ENCODE measurements around the gene PIK3R5. TPM values are rescaled to one million over a fixed set of nuclear protein-coding genes. Genes with fewer than 3 reads are reported as not detected.
"Not testable (repeated sequence)": the region's sequence is repeated elsewhere in the genome, so short reads cannot be mapped to it uniquely, and the experiment has no call there.

Gene PIK3R5
- total RNA-seq, 2 donors from 2014 or later: 47.2 to 78.6 TPM

DNA sequence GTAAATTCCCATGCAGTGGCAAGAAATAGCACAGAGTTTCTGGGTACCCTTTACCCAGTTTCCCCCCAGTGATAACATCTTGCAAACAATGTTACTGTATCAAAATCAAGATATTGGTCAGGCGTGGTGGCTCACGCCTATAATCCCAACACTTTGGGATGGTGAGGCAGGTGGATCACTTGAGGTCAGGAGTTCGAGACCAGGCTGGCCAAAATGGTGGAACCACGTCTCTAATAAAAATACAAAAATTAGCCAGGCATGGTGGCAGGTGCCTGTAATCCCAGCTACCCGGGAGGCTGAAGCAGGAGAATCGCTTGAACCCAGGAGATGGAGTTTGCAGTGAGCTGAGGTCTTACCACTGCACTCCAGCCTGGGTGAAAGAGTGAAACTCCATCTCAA, 109.3 kb downstream of the PIK3R5 start:
- Mint-ChIP-seq H3K4me1 (peaks cover 27% of the 10 kb centered on the region), H3K4me3 (peak overlapping the region; percentile 35), H3K27ac (peak overlapping the region; percentile 85)
- not testable (repeated sequence) for H3K9me3 Mint-ChIP-seq; H3K27me3 Mint-ChIP-seq; ATAC-seq (replicated peaks); H3K36me3 Mint-ChIP-seq (ENCODE audit: low read depth)

DNA sequence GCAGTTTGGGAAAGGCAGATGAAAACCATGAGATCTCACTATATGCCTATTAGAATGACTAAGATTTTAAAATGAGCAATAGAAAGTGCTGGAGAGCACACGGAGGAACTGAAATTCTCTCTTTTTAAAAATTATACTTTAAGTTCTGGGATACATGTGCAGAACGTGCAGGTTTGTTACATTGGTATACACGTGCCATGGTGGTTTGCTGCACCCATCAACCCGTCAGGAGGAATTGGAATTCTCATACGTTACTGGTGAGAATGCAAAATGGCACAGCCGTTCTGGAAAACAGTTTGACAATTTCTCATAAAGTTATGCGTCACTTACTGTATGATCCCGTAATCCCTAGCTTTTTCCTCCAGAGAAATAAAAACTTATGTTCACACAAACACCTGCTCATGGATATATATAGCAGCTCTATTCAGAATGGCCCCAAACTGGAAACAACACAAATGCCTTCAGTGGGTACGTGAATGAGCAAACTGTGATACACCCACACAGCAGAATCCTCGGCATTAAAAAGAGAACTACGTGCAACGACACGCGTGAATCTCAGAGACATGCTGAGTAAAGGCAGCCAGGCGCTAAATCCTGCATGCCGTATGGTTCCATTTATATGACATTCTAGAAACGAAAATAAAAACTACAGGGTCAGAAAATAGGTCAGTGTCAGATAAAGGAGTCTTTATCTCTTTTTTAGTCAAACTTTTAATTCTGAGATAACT, 109.9 kb downstream of the PIK3R5 start:
- Mint-ChIP-seq H3K4me3 (peak overlapping the region; percentile 35), H3K27me3 (peaks cover 5% of the 10 kb centered on the region), H3K36me3 (ENCODE audit: low read depth) (peaks cover 5% of the 10 kb centered on the region), H3K4me1 (peaks cover 27% of the 10 kb centered on the region), H3K9me3 (no peaks in the 10 kb centered on the region), H3K27ac (peak overlapping the region; percentile 85)
- peak; percentile 54 for ATAC-seq (replicated peaks)

DNA sequence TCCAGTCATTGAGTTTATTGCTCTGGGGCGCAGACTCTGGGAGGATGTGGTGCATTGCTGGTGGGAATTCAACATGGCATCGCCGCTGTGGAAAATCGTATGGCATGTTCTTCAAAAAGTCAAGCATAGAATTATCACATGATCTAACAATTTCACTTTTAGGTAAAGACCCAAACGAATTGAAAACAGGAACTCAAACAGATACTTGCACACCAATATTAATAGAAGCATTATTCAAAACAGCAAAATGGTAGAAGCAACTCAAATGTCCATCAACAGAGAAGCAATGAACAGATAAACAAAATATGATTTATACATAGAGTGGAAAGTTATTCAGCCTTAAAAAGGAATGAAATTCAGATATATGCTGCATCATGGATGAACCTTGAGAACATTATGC, 113.9 kb downstream of the PIK3R5 start:
- Mint-ChIP-seq H3K9me3 (no peaks in the 10 kb centered on the region), H3K4me1 (peaks cover 2% of the 10 kb centered on the region), H3K27ac (no peak overlapping the region), H3K27me3 (peaks cover 5% of the 10 kb centered on the region), H3K4me3 (no peak overlapping the region), H3K36me3 (ENCODE audit: low read depth) (no peaks in the 10 kb centered on the region)
- no peak for ATAC-seq (replicated peaks)

DNA sequence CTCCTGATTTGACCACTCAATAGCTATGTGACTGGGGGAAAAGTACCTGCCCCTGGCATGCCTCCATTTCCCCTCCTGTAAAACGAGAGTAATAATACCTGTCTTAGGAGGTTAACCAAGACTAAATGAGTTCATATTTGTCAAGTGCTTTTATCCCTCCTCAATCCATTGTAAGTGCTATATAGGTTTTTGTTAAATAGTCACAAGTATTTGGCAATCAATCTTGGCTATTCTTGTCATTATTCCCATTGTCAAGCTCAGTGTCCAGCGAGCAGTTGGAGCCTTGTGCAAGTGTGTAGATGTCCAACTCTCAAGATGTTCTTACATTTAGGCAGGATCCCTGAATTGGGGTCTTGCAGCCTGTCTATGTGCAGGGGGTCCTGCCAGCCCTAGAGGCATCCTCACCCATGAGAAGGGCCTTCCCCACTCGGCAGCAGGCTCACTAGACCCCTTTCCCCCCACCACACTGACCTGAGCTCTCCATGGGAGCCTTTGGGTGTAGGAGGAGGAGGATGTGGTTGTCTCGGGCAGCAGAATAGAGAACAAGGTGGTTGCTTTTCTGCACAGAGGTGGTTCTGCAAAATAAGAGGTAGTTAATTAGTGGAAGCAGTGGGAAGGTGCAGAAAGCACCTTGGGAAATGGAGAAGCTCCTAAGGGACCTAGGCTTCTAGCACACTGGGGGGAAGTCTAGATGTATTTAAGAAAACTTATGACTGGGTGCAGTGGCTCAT, 116.0 kb downstream of the PIK3R5 start:
- peaks cover 5% of the 10 kb centered on the region for H3K27me3 Mint-ChIP-seq
- no peak overlapping the region for H3K4me3 Mint-ChIP-seq
- H3K27ac Mint-ChIP-seq: no peak overlapping the region
- ATAC-seq (replicated peaks): no peak
- H3K4me1 Mint-ChIP-seq: no peaks in the 10 kb centered on the region
- no peaks in the 10 kb centered on the region for H3K9me3 Mint-ChIP-seq
- no peaks in the 10 kb centered on the region for H3K36me3 Mint-ChIP-seq (ENCODE audit: low read depth)

DNA sequence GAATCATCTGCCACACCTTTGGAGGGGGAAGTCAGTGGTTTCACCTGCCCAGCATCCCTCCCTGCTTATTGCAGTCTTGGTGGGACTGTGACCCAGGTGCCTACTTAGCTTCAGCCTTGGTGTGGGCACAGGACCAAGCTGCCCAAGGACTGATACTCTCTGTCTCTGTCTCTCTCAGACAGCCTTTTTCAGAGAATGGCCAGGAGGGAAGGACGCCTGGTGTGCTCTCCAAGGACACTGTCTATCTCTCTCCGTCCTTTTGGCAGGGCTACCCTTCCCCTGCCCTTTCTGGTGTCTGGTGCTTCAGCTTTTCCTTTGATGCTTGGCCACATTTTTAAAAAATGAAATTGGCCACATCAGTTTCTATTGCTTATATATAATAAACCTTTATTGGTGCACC, 117.6 kb downstream of the PIK3R5 start:
- no peak for ATAC-seq (replicated peaks)
- Mint-ChIP-seq H3K9me3 (no peaks in the 10 kb centered on the region), H3K4me1 (no peaks in the 10 kb centered on the region), H3K36me3 (ENCODE audit: low read depth) (no peaks in the 10 kb centered on the region), H3K27me3 (peaks cover 5% of the 10 kb centered on the region), H3K27ac (no peak overlapping the region), H3K4me3 (no peak overlapping the region)

DNA sequence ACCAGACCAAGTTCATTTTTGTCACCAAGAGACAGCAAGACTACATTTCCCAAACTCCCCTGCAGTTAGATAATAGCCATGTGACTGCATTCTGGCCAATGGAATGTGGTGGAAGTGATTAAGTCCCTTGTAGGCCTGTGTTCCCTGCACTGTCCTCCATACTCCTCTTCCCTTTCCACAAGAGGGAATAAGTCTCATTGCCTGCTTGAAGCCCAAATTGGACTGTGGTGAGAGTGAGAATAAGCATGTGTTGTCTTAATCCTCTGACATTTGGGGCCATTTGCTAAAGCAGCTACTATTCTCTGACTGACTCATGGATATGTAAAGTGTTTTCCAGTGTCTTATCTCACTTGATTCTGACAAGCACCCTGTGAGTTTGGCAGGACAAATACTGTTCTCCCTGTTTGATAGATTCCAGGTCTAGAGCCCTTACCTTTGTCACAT, 118.7 kb downstream of the PIK3R5 start:
- Mint-ChIP-seq H3K36me3 (ENCODE audit: low read depth) (no peaks in the 10 kb centered on the region), H3K27ac (no peak overlapping the region), H3K4me1 (no peaks in the 10 kb centered on the region), H3K4me3 (no peak overlapping the region), H3K27me3 (peaks cover 3% of the 10 kb centered on the region), H3K9me3 (no peaks in the 10 kb centered on the region)
- ATAC-seq (replicated peaks): peak; percentile 40

DNA sequence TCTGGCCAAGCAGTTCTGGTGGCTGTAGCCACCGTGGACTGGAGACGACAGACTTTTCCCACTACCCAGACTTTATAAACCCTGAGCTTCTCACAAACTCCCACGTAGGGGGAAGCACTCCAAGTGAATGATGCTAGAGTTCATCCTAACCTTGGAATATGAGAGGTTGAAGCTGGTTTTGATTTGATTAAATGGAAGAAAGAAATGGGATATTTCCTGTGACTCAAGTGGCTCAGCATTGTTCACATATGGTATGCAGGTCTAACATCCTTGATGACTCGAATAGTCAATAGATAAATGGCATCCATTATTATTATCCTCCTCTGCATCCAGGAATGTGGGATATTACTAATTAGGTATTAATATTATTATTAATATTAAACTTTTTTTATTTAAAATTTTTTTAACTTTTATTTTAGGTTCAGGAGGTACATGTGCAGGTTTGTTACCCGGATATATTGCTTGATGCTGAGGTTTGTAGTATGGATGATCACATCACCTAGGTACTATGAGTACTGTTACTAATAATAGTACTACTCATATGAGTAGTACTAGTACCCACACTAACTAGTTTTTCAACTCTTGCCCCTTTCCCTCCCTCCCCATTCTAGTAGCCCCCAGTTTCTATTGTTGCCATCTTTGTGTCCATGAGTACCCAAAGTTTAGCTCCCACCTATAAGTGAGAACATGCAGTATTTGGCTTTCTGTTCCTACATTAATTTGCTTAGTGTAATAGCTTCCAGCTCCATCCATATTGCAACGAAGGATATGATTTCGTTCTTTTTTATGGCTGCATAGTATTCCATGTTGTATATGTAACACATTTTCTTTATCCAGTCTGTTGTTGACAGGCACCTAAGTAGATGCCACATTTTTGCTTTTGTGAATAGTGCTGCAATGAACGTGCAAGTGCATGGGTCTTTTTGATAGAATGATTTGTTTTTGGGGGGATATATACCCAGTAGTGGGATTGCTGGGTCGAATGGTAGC, 121.0 kb downstream of the PIK3R5 start:
- Mint-ChIP-seq H3K9me3 (no peaks in the 10 kb centered on the region), H3K27me3 (no peaks in the 10 kb centered on the region), H3K4me3 (no peak overlapping the region), H3K4me1 (no peaks in the 10 kb centered on the region), H3K36me3 (ENCODE audit: low read depth) (no peaks in the 10 kb centered on the region), H3K27ac (no peak overlapping the region)
- peak; percentile 59 for ATAC-seq (replicated peaks)

DNA sequence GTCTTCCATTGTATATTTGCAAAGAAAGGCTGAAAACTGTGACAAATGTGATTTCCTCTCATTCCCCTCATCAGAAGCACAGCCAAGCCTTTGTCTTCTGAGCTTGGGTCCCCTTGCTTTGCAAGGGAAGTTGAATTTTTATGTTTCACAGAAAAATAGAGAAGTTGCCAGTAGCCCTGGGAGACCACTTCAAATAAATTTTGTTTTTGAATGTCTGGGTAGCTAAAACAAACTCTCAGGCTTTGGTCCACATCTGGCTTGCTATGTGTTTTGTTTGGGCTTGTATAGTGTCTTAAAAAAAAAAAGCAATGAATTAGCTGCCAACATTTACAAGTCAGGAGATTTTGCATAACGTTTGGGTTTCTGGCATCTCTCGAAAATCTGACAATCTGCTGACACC, 122.2 kb downstream of the PIK3R5 start:
- ATAC-seq (replicated peaks): no peak
- H3K9me3 Mint-ChIP-seq: no peaks in the 10 kb centered on the region
- no peaks in the 10 kb centered on the region for H3K36me3 Mint-ChIP-seq (ENCODE audit: low read depth)
- no peaks in the 10 kb centered on the region for H3K4me1 Mint-ChIP-seq
- no peak overlapping the region for H3K4me3 Mint-ChIP-seq
- H3K27ac Mint-ChIP-seq: no peak overlapping the region
- H3K27me3 Mint-ChIP-seq: no peaks in the 10 kb centered on the region

DNA sequence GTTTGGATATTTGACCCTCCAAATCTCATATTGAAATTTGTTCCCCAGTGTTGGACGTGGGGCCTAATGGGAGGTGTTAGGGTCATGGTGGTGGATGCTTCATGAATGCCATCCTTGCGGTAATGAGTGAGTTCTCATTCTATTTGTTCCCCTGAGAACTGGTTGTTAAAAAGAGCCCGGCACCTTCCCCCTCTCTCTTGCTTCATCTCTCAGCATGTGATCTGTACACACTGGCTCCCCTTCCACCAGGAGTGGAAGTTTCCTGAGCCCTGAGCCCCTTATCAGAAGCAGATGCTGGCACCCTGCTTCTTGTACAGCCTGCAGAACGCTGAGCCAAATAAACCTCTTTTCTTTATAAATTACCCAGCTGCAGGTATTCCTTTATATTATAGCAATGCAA, 123.7 kb downstream of the PIK3R5 start:
- peaks cover 5% of the 10 kb centered on the region for H3K27me3 Mint-ChIP-seq
- ATAC-seq (replicated peaks): no peak
- no peak overlapping the region for H3K4me3 Mint-ChIP-seq
- no peaks in the 10 kb centered on the region for H3K9me3 Mint-ChIP-seq
- H3K4me1 Mint-ChIP-seq: no peaks in the 10 kb centered on the region
- H3K27ac Mint-ChIP-seq: no peak overlapping the region
- no peaks in the 10 kb centered on the region for H3K36me3 Mint-ChIP-seq (ENCODE audit: low read depth)

DNA sequence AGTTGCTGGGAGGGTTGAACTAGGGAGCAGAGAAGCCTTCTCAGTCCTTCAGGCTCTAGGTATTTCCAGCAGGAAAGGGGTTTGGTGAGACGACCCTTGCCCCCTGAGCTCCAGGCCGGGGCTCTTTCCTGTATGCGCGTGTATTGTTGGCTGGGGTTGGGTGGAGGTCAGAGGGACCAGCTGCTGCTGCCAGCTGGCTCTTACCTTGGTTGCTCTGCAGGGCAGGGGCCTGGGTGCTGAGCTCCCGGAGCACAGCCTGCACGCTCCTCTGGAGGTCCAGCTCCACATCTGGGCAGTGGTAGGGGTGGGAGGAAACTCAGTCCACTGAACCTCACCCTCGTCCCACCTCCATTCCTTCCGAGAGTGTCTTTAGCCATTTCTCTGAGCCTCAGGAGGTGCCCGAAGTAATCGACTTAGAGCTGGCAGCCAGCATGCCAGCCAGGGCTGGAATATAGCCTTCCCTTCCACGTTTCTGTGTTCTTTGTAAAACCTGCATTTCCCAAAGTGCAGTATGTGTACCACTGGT, 126.0 kb downstream of the PIK3R5 start:
- Mint-ChIP-seq H3K4me3 (no peak overlapping the region), H3K36me3 (ENCODE audit: low read depth) (no peaks in the 10 kb centered on the region), H3K9me3 (no peaks in the 10 kb centered on the region), H3K4me1 (no peaks in the 10 kb centered on the region), H3K27me3 (peaks cover 5% of the 10 kb centered on the region), H3K27ac (no peak overlapping the region)
- ATAC-seq (replicated peaks): no peak

DNA sequence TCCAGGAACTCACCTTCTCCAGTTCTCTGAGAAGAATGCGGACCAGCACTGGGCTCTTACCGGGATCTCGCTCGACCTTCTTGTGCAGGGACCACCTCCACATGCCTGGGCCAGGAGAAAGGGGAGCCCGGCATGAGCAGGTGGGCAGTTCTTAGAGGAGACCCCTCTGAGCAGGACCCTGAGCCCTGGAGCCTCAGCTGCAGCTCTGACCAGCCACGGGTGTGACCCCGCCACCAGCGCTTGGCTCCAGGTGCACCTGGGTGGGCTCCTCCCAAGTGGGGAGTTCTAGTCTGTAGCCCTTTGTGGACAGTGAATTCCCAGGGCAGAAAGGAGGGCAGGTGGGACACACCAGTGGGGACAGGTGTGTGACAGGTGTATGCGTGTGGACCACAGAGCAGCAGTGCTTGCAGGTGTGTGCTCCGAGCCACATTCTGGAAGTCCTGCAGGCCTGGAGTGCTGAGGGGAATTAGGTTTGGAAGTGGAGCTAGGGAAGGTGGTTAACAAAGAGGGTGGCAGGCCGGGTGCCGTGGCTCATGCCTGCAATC, 126.9 kb downstream of the PIK3R5 start:
- no peak for ATAC-seq (replicated peaks)
- no peaks in the 10 kb centered on the region for H3K36me3 Mint-ChIP-seq (ENCODE audit: low read depth)
- H3K9me3 Mint-ChIP-seq: no peaks in the 10 kb centered on the region
- no peaks in the 10 kb centered on the region for H3K4me1 Mint-ChIP-seq
- H3K4me3 Mint-ChIP-seq: no peak overlapping the region
- H3K27me3 Mint-ChIP-seq: peaks cover 5% of the 10 kb centered on the region
- no peak overlapping the region for H3K27ac Mint-ChIP-seq

DNA sequence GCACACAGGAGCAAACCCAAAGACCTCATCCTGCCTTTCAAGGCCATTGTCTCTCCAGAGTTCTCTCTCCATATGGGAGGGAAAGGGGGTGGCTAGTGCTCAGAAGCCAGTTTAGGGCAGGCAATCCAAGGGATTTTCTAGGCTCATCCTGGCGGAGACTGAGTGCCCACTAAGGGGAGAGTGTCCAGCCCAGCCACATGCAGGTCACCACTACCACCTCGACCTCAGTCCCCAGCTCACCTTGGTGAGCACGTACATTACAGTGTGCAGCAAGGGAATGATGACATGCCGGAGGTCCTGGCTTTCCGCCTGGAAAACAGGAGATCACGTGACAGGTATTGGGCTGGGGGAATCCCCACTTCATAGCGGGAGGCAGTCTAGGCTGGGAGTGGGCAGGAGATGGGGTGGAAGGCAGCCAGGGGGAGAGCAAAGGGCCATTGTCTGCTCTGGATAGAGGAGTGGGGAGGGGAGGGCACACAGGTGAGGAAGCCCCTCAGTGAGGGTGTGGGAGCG, 127.9 kb downstream of the PIK3R5 start:
- Mint-ChIP-seq H3K27me3 (peaks cover 5% of the 10 kb centered on the region), H3K27ac (peak overlapping the region; percentile 59), H3K4me3 (no peak overlapping the region), H3K36me3 (ENCODE audit: low read depth) (no peaks in the 10 kb centered on the region), H3K9me3 (no peaks in the 10 kb centered on the region), H3K4me1 (no peaks in the 10 kb centered on the region)
- ATAC-seq (replicated peaks): no peak

DNA sequence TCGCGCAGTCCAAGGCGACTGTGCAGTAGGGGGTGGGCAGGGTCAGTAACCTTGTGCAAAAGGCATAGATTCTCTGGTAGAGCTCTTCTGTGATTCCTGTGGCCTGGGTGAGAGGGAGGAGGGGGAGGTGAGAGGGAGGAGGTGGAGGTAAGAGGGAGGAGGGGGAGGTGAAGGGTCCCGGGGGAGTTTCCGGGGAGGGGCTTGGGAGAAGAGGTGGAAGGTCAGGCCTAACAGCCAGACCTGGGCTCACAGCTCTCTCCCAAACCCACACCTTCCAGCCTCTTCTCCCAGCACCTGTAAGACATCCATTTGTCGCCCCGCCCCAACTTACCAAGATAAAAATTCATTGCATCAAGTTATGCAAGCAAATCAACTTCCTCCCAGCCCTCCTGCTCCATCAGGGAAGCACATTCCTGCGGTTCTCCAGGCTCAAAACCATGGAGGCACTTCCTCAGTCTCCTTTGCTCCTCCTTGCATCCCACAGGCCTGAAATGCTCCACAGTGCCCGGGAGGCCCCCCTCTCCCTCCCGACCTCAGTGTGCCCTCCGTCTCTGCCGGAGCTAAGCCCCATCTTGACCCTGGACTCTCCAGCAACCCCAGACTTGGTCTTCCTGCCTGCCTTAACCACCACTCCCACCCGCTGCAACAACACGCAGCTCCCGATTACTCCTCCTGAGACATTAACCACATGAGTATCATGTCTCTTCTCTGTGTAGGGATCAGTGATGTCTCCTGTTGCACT, 128.5 kb downstream of the PIK3R5 start:
- no peaks in the 10 kb centered on the region for H3K4me1 Mint-ChIP-seq
- no peak for ATAC-seq (replicated peaks)
- H3K4me3 Mint-ChIP-seq: no peak overlapping the region
- H3K27me3 Mint-ChIP-seq: peaks cover 5% of the 10 kb centered on the region
- no peaks in the 10 kb centered on the region for H3K9me3 Mint-ChIP-seq
- peak overlapping the region; percentile 59 for H3K27ac Mint-ChIP-seq
- no peaks in the 10 kb centered on the region for H3K36me3 Mint-ChIP-seq (ENCODE audit: low read depth)
